IMR-90 (cell line): ENCODE measurements around the gene COL7A1. TPM values are rescaled to one million over a fixed set of nuclear protein-coding genes. Genes with fewer than 3 reads are reported as not detected.
A peak's percentile ranks its signal among the peaks of the same experiment; 100 is the strongest.

Experiments
- ATAC-seq: fragments of 200-7000 bp; cut with Tn5 transposase; 2 replicates; pipeline ENCODE4 v1.9.1; 2020; ENCODE audit warnings: low read depth, mild to moderate bottlenecking, moderate library complexity
- BruUV-seq: library from RNA; stranded (reverse); fragments of 400-500 nt; replicated peaks from 2 replicates; lab custom pipeline; 2021; lab: Mats Ljungman, UMichigan
- CTCF ChIA-PET: fragments of 300-600 bp; formaldehyde crosslinking; extraction: SDS; loops from one replicate; lab custom pipeline; 2021; ENCODE audit warnings: antibody characterized with exemption; lab: Yijun Ruan, JAX
- POLR2A ChIA-PET: fragments of 300-600 bp; sonication (Branson Sonifier 250); formaldehyde crosslinking; loops from one replicate; lab custom pipeline; 2022; ENCODE audit warnings: antibody characterized with exemption; ENCODE audit not compliant: unreplicated experiment; lab: Charles Lee
- DNase-seq: peaks from one replicate; pipeline ENCODE4 v3.0.0; 2013
- H2AFZ ChIP-seq: replicated peaks from 2 replicates; pipeline ENCODE3; 2013; ENCODE audit warnings: low read length, mild to moderate bottlenecking; ENCODE audit not compliant: poor library complexity
- H2AK5ac ChIP-seq: 2 replicates; pipeline ENCODE4 v1.6.1; 2013; ENCODE audit warnings: low read depth, low read length, inconsistent platforms
- H2AK9ac ChIP-seq: replicated peaks from 2 replicates; pipeline ENCODE3; 2013; ENCODE audit warnings: mild to moderate bottlenecking, low read depth, low read length, moderate library complexity; ENCODE audit not compliant: poor library complexity
- H2BK120ac ChIP-seq: 2 replicates; pipeline ENCODE4 v1.6.1; 2013; ENCODE audit warnings: low read depth, low read length, inconsistent platforms
- H2BK15ac ChIP-seq: 3 replicates; pipeline ENCODE4 v1.6.1; 2013; ENCODE audit warnings: low read depth, low read length, inconsistent platforms
- H2BK20ac ChIP-seq: 2 replicates; pipeline ENCODE4 v1.6.1; 2013; ENCODE audit warnings: low read depth, mild to moderate bottlenecking, inconsistent platforms, low read length, moderate library complexity
- H2BK5ac ChIP-seq: 2 replicates; pipeline ENCODE4 v1.6.1; 2013; ENCODE audit warnings: mild to moderate bottlenecking, low read depth, low read length, inconsistent platforms; ENCODE audit not compliant: poor library complexity, severe bottlenecking
- H3K14ac ChIP-seq: replicated peaks from 2 replicates; pipeline ENCODE4 v1.6.1; 2013; ENCODE audit warnings: low read depth, low read length, inconsistent platforms
- H3K18ac ChIP-seq: 2 replicates; pipeline ENCODE4 v1.6.1; 2013; ENCODE audit warnings: low read depth, low read length, control low read depth
- H3K23ac ChIP-seq: 2 replicates; pipeline ENCODE4 v1.6.1; 2013; ENCODE audit warnings: low read depth, low read length, inconsistent platforms
- H3K27ac ChIP-seq: 2 replicates; pipeline ENCODE4 v1.5.1; 2013; ENCODE audit warnings: mild to moderate bottlenecking, control low read depth, low read length; ENCODE audit not compliant: insufficient read depth
- H3K27me3 ChIP-seq: 2 replicates; pipeline ENCODE4 v1.6.1; 2013; ENCODE audit warnings: low read length; ENCODE audit not compliant: control insufficient read depth, insufficient read depth
- H3K36me3 ChIP-seq: 2 replicates; pipeline ENCODE4 v1.6.1; 2013; ENCODE audit warnings: low read length, mixed read lengths; ENCODE audit not compliant: control insufficient read depth, insufficient read depth
- H3K4ac ChIP-seq: 2 replicates; pipeline ENCODE4 v1.6.1; 2013; ENCODE audit warnings: low read depth, low read length, inconsistent platforms
- H3K4me1 ChIP-seq: 2 replicates; pipeline ENCODE4 v1.6.1; 2013; ENCODE audit warnings: low read length, mixed read lengths; ENCODE audit not compliant: control insufficient read depth, insufficient read depth
- H3K4me2 ChIP-seq: 2 replicates; pipeline ENCODE4 v1.6.1; 2013; ENCODE audit warnings: low read depth, mild to moderate bottlenecking, control low read depth, low read length, moderate library complexity
- H3K4me3 ChIP-seq: 2 replicates; pipeline ENCODE4 v1.5.1; 2013; ENCODE audit warnings: low read depth, mild to moderate bottlenecking, control low read depth, low read length, moderate library complexity; ENCODE audit not compliant: insufficient read depth
- H3K56ac ChIP-seq: 2 replicates; pipeline ENCODE4 v1.6.1; 2013; ENCODE audit warnings: low read length, inconsistent platforms; ENCODE audit not compliant: insufficient read depth; ENCODE audit errors: extremely low read depth
- H3K79me1 ChIP-seq, 2 experiments: 2 replicates each; pipeline ENCODE4 v1.6.1; 2013; ENCODE audit warnings: low read length in 2 of 2, inconsistent platforms in 1 of 2, low read depth in 1 of 2
- H3K9ac ChIP-seq: 2 replicates; pipeline ENCODE4 v1.6.1; 2013; ENCODE audit warnings: low read depth, low read length, control low read depth
- H3K9me1 ChIP-seq: 2 replicates; pipeline ENCODE4 v1.6.1; 2013; ENCODE audit warnings: low read length, inconsistent platforms; ENCODE audit not compliant: insufficient read depth
- H3K9me3 ChIP-seq: 2 replicates; pipeline ENCODE4 v1.6.1; 2013; ENCODE audit warnings: low read length; ENCODE audit not compliant: control insufficient read depth, insufficient read depth
- H4K20me1 ChIP-seq: 2 replicates; pipeline ENCODE4 v1.6.1; 2013; ENCODE audit warnings: low read length, inconsistent platforms; ENCODE audit not compliant: insufficient read depth
- H4K5ac ChIP-seq: 2 replicates; pipeline ENCODE4 v1.6.1; 2013; ENCODE audit warnings: mild to moderate bottlenecking, low read depth, low read length, control low read depth
- H4K8ac ChIP-seq, 2 experiments: 2 replicates each; pipeline ENCODE4 v1.6.1; 2013; ENCODE audit warnings: low read depth in 2 of 2, low read length in 2 of 2, control low read depth in 1 of 2, inconsistent platforms in 1 of 2
- H4K91ac ChIP-seq: 2 replicates; pipeline ENCODE4 v1.6.1; 2013; ENCODE audit warnings: low read depth, low read length, inconsistent platforms; ENCODE audit not compliant: insufficient read depth
- CEBPB ChIP-seq: IDR thresholded peaks from 2 replicates; pipeline ENCODE4 v1.6.1; 2012; ENCODE audit warnings: low read depth, low read length, improper control_type of control experiment
- FOS ChIP-seq: fragments of 150-350 bp; IDR thresholded peaks from 2 replicates; pipeline ENCODE4 v1.6.1; 2016; ENCODE audit warnings: low read depth, low read length
- MAFK ChIP-seq: IDR thresholded peaks from 2 replicates; pipeline ENCODE4 v1.6.1; 2012; ENCODE audit warnings: low read depth, low read length, improper control_type of control experiment
- MAZ ChIP-seq: IDR thresholded peaks from 2 replicates; pipeline ENCODE4 v1.6.1; 2012; ENCODE audit warnings: low read depth, mild to moderate bottlenecking, low read length, improper control_type of control experiment, moderate library complexity, borderline replicate concordance
- RAD21 ChIP-seq: IDR thresholded peaks from 2 replicates; pipeline ENCODE4 v1.6.1; 2012; ENCODE audit warnings: low read length, improper control_type of control experiment
- USF2 ChIP-seq: fragments of 150-350 bp; IDR thresholded peaks from 2 replicates; pipeline ENCODE4 v1.6.1; 2017; ENCODE audit warnings: mild to moderate bottlenecking, antibody characterized with exemption, low read length, low read depth
- WGBS, 2 experiments: methylation state at CpG; one replicate each; pipeline versions ENCODE4 v1.1.5 to v1.1.7; 2013; ENCODE audit warnings: missing lambda C conversion rate in 2 of 2; ENCODE audit not compliant: insufficient read length in 1 of 2; ENCODE audit errors: extremely low coverage in 2 of 2; 5-methylcytosine and 5-hydroxymethylcytosine counted together
- dilution Hi-C: fragments of 300-500 bp; cut with HindIII; formaldehyde crosslinking; loops from one replicate; pipeline ENCODE4 v1.14.3; 2018; ENCODE audit warnings: low sequenced_read_pairs; ENCODE audit not compliant: unreplicated experiment
- in situ Hi-C: fragments of 300-500 bp; cut with MboI; formaldehyde crosslinking; loops from 3 replicates; pipeline ENCODE4 v1.14.3; 2019; ENCODE audit warnings: low sequenced_read_pairs, inconsistent platforms, mixed read lengths
- intact Hi-C: fragments of 100-400 bp; cut with micrococcal nuclease; formaldehyde crosslinking; loops from 2 replicates; pipeline ENCODE4 v1.10.0; 2022
- polyA plus RNA-seq, 3 experiments: library from polyadenylated mRNA; depleted of rRNA; stranded (reverse); fragments of >200 nt; gene quantifications; 2 replicates each; pipeline ENCODE4 v1.2.3, GENCODE V29; 2012; ENCODE audit warnings: low replicate concordance in 1 of 3
- total RNA-seq: library from RNA; depleted of rRNA; stranded (reverse); fragments of >200 nt; gene quantifications from 2 replicates; pipeline ENCODE4 v1.2.3, GENCODE V29; 2012

Gene COL7A1
- total and polyA plus RNA-seq, 2 of the 4 experiments (the other 2 are of a cell fraction) = 4.1 to 20.3 TPM

- Histone ChIP-seq H2BK5ac (peak overlapping the region; percentile 70), H3K9me3 (no peaks in the 10 kb centered on the region), H3K79me1 (peaks cover 42 to 68% of the 10 kb centered on the region in 2 experiments; a peak in 3 of 4 replicates), H3K27ac (peak overlapping the region; percentile 79), H3K4me3 (peak overlapping the region; percentile 83), H3K4ac (peak overlapping the region; percentile 82), H4K20me1 (peaks cover 44% of the 10 kb centered on the region), H3K23ac (peak overlapping the region; percentile 95; the same call in 1 of the 2 replicates), H2BK120ac (no peak overlapping the region; the same call in 1 of the 2 replicates), H3K36me3 (peaks cover 44% of the 10 kb centered on the region), H3K18ac (peak overlapping the region; percentile 44), H3K27me3 (no peaks in the 10 kb centered on the region), H2BK20ac (no peak overlapping the region), H2AFZ (peak overlapping the region; percentile 100), H3K4me2 (peak overlapping the region; percentile 97), H2AK9ac (peak overlapping the region; percentile 99), H3K14ac (peak overlapping the region; percentile 97), H3K9ac (peak overlapping the region; percentile 84), H2BK15ac (no peak overlapping the region; the same call in 1 of the 3 replicates), H2AK5ac (peak overlapping the region; percentile 90), H3K9me1 (peaks cover 11% of the 10 kb centered on the region), H4K8ac (peak overlapping the region; percentile 30 to 63; a peak in 2 of 4 replicates), H4K91ac (peak overlapping the region; percentile 90), H3K4me1 (peaks cover 18% of the 10 kb centered on the region), H3K56ac (peak overlapping the region; percentile 47; the same call in 1 of the 2 replicates), H4K5ac (0 out of 2 replicates have a peak overlapping the region, but pooled peaks have one; percentile 46)
- no TSS peak for BruUV-seq
- TF ChIP-seq FOS = 0 out of 2 replicates have a peak, but pooled peaks have one; percentile 4
- no peak for TF ChIP-seq MAZ
- TF ChIP-seq CEBPB = no peak
- TF ChIP-seq USF2 = no peak
- no peak for TF ChIP-seq RAD21
- TF ChIP-seq MAFK = no peak
- in situ Hi-C loops (no loop called here), intact Hi-C loops (loop anchor here (1.0 to 10.0 kb wide), 8 partner anchors 16 to 190 kb away; partner anchors contain the start of genes ATRIP, CCDC51, NCKIPSD and PFKFB4), dilution Hi-C loops (no loop called here)
- DNase-seq (peak; percentile 51), ATAC-seq (peak; percentile 65)
- WGBS, 2 experiments = 0% methylated on average over 25 of the region's 30 CpGs; no CpG with 5 or more reads in 1 of the 2 experiments
- ChIA-PET POLR2A (interaction anchor here (0.5 to 0.6 kb wide), 2 partner anchors 16 to 17 kb away, joined by 4 to 7 read pairs; no protein-coding TSS in a partner anchor), CTCF (interaction anchor here (0.5 to 2.2 kb wide), 11 partner anchors 11 to 74 kb away, joined by 3 to 6 read pairs (median 3); partner anchors contain the start of gene UCN2)
Measured at GRCh38 chr3:48634661-48635221, 39.6 kb upstream of the COL7A1 start.
